Coronary artery (tissue), 2 donors: ENCODE data around the gene UPB1.

Experiments
- DNase-seq: peaks from one replicate; pipeline ENCODE4 v3.0.0-alpha.2; 2017; ENCODE audit warnings: low spot score
- H3K27ac ChIP-seq, 2 donors: fragments of 200-600 bp; sonication (generic); one replicate each; pipeline ENCODE4 v1.5.1; 2016 to 2019
- H3K4me3 ChIP-seq: fragments of 200-600 bp; sonication (generic); 2 replicates; pipeline ENCODE4 v1.5.1; 2016; ENCODE audit warnings: mild to moderate bottlenecking, moderate library complexity
- TF ChIP-seq, protein P1 (sequence below): fragments of 200-600 bp; sonication (generic); IDR thresholded peaks from one replicate; pipeline ENCODE4 v1.5.1; 2019; ENCODE audit warnings: antibody characterized with exemption

The UPB1 gene

DNA sequence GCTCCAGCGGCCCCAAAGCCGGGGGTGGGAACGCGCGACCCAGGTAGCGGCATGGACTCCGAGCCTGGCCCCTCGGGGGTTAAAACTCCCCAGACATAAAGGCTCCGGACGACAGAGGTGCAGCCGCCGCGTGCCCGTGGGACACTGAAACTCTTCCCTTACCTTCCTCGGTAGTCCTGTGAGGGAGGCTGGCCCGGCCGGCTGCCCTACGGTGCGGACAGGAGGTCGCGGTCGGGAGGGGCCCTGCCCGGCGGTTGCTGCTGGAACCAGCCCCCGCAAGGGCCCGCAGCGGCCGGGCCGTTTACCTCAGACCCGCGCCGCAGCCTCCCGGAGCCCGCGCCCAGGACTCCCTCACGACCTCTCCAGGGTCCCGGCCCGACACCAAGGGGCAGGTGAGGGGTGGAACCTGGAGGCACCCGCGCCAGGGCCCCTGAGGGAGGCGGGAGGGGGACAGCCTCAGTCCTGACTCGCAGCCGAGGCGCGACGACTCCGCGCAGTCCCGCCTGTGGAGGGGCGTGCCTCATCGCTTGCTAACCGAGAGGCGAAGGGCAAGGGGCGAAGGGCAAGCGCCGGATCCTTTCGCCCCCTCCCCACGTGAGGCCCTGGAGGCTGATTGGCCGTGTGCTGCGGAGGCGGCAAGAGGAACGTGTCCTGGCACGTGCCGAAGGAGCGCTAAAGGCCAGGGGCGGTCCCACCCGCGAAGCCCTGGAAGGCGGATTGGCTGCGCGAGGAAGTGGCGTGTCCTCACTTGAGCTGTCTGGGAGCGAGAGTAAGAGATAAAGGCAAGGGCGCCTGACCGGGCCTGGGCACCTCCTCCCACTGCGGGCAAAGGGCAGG, at the start of gene UPB1:
TSS of gene UPB1 (plus strand) at position 805 of the 837 bp plus-strand sequence. CDS start 72 bp downstream, outside the sequence.
- peak within 1 kb of the TSS; percentile 63 for H3K4me3 ChIP-seq
- H3K27ac ChIP-seq, result no peak within 1 kb of the TSS
- no peak for DNase-seq
- TF ChIP-seq, protein P1, sequence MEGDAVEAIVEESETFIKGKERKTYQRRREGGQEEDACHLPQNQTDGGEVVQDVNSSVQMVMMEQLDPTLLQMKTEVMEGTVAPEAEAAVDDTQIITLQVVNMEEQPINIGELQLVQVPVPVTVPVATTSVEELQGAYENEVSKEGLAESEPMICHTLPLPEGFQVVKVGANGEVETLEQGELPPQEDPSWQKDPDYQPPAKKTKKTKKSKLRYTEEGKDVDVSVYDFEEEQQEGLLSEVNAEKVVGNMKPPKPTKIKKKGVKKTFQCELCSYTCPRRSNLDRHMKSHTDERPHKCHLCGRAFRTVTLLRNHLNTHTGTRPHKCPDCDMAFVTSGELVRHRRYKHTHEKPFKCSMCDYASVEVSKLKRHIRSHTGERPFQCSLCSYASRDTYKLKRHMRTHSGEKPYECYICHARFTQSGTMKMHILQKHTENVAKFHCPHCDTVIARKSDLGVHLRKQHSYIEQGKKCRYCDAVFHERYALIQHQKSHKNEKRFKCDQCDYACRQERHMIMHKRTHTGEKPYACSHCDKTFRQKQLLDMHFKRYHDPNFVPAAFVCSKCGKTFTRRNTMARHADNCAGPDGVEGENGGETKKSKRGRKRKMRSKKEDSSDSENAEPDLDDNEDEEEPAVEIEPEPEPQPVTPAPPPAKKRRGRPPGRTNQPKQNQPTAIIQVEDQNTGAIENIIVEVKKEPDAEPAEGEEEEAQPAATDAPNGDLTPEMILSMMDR, result no peak

DNA sequence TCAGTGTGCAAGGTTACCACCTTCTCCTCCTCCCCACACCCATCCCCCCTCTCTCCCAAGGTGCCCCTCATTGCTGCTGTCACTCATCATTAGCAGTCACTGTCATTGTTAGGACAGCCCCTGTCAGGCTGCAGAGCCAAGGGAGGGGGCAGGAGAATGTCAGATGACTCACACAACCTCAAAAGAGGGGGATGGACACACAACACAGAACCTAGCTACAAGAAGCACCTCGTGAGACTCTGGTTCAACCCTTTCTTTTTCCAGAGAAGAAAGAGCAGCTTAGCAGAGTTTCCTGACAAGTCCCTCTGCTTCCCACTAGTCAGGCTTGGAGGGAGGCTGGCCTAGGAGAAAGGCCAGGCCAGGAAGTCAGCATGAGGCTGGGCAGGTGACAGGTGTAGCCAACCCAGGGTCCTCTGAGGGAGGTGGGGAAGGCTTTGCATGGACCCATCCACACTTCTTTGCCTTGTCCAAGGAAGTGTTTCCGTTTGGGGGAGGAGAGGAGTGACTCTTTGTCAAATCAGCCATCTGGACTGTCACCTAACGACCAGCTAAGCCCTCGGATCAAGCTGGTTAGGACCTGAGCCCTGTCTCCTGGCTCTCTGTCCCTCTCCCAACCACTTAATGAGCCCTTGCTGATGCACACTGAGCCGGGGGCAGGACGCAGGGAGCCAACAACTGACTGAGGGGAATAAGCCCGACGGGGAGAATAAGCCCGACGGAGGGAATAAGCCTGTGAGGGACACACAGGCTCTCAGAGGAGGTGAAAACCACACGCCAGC, 49.5 kb upstream of the UPB1 start:
- TF ChIP-seq, protein P1, result no peak
- peak; percentile 66 for DNase-seq

DNA sequence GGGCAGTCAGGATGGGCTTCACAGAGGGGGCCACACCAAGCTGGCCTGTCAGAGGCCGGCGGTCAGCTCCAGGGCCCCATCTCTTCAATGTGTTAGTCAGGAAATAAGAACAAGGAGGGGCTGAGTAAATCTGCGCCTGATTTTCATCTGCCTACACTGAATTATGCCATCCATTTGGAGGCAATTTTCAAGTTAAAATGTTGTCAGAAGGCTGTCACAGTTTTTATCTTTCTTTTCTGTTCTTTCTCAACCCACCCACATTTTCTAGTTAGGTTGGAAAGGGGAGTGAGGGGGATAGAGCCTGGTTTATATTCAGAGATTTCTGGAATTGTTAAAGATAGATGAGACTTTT, 48.9 kb upstream of the UPB1 start:
- H3K27ac ChIP-seq, result no peak overlapping the region
- DNase-seq, result no peak
- TF ChIP-seq, protein P1, result no peak
- no peak overlapping the region for H3K4me3 ChIP-seq

More for the DNA sequence above, 49.5 kb upstream of the UPB1 start:
- H3K4me3 ChIP-seq, result no peak overlapping the region
- no peak overlapping the region for H3K27ac ChIP-seq

DNA sequence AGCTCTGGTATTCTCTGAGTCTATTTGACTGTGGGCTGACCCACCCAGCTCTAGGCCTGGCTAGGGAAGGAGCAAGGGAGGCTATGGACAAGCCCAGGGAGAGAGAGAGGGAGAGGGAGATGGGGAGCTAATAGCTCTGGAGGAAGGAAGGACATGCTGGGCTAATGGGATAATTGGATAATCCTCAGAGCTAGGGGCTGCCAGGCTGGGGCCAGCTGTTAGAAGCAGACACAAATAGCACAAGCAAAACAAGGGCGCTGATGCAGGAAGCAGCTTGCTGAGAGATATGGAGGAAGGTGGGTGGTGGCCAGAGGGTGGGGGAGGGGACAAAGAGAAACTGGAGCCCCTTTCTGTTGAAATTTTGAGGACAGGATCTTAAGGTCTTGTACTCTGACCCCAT, 44.5 kb upstream of the UPB1 start:
- H3K27ac ChIP-seq, result no peak overlapping the region
- peak; percentile 46 for DNase-seq
- TF ChIP-seq, protein P1, result no peak
- no peak overlapping the region for H3K4me3 ChIP-seq

DNA sequence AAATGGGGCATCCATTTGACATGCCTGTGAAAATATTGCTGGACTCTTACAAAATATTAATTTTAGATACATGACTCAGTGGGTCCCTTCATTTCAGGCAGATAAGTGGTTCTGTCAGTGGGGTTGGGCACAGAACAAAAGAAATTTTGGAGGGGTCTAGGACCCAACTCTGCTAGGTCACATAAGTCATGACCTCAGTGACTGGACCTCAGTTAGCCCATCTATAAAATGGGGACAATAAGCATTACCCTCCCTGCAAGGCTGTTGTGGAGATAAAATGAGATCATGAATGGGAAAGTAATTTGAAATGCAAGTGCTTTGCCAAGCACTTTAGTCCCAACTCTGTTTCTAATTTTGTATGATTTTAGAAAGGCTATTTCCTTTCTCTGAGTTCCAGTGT, 44.0 kb upstream of the UPB1 start:
- peak; percentile 12 for DNase-seq
- TF ChIP-seq, protein P1, result no peak
- Histone ChIP-seq H3K27ac (no peak overlapping the region), H3K4me3 (no peak overlapping the region)

DNA sequence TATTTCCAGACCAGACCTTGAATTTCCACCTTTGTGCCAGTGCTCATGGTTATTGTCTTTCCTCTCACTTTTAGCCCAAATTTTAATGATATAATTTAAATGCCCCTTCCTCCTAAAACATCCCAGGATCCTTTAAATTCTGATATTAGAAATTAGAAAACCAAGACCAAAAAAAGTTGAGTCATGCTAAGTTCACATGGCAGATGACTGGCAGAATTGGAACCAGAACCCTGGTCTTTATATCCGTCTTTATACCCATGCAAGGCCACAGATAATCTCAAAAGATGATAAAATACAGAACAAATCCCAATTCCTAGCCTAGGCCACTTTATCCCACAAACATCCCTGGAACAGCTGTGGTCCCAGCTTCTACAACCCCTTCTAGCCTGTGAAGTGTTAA, 41.3 kb upstream of the UPB1 start:
- TF ChIP-seq, protein P1, result no peak
- Histone ChIP-seq H3K4me3 (no peak overlapping the region), H3K27ac (no peak overlapping the region)
- no peak for DNase-seq
